H1 (cell line): ENCODE data around the gene ARHGAP26. TPM values are rescaled to one million over a fixed set of nuclear protein-coding genes. Genes with fewer than 3 reads are reported as not detected.

Experiments
- CTCF ChIA-PET: fragments of 300-600 bp; sonication (Branson Sonifier 250); formaldehyde crosslinking; loops from one replicate; lab custom pipeline; 2021; ENCODE audit not compliant: partially characterized antibody; lab: Charles Lee
- POLR2A ChIA-PET: fragments of 300-600 bp; sonication (Branson Sonifier 250); formaldehyde crosslinking; loops from one replicate; lab custom pipeline; 2021; ENCODE audit warnings: inconsistent platforms; ENCODE audit not compliant: partially characterized antibody; lab: Charles Lee
- DNase-seq, 2 experiments: peaks; one replicate each; pipeline versions ENCODE4 v3.0.0 to v3.0.0-alpha.2; 2010 to 2022; ENCODE audit warnings: low spot score in 2 of 2, low read depth in 1 of 2, mixed read lengths in 1 of 2
- FAIRE-seq: peaks from 2 replicates; lab custom pipeline; 2011; peaks lifted over from hg19 to GRCh38; lab: Jason Lieb, UNC
- H2AFZ ChIP-seq: 2 replicates; pipeline ENCODE4 v1.8.1; 2012; ENCODE audit warnings: low read length, inconsistent platforms
- H2AK5ac ChIP-seq: 2 replicates; pipeline ENCODE4 v1.6.1; 2013; ENCODE audit warnings: low read depth, low read length
- H2BK120ac ChIP-seq: replicated peaks from 2 replicates; pipeline ENCODE3; 2013; ENCODE audit warnings: low read depth, low read length, inconsistent platforms
- H2BK12ac ChIP-seq: 2 replicates; pipeline ENCODE4 v1.6.1; 2013; ENCODE audit warnings: low read depth, low read length
- H2BK15ac ChIP-seq: 2 replicates; pipeline ENCODE4 v1.6.1; 2013; ENCODE audit warnings: low read length
- H2BK20ac ChIP-seq: 2 replicates; pipeline ENCODE4 v1.6.1; 2013; ENCODE audit warnings: low read length
- H2BK5ac ChIP-seq: 2 replicates; pipeline ENCODE4 v1.6.1; 2013; ENCODE audit warnings: low read depth, low read length
- H3K14ac ChIP-seq: 2 replicates; pipeline ENCODE4 v1.6.1; 2013; ENCODE audit warnings: inconsistent platforms; ENCODE audit not compliant: insufficient read length
- H3K18ac ChIP-seq: 2 replicates; pipeline ENCODE4 v1.6.1; 2013; ENCODE audit warnings: low read length; ENCODE audit errors: extremely low read depth
- H3K23ac ChIP-seq: 2 replicates; pipeline ENCODE4 v1.6.1; 2013; ENCODE audit warnings: inconsistent platforms; ENCODE audit not compliant: insufficient read length
- H3K23me2 ChIP-seq: 2 replicates; pipeline ENCODE4 v1.6.1; 2013; ENCODE audit warnings: low read depth, low read length
- H3K27ac ChIP-seq: 2 replicates; pipeline ENCODE4 v1.6.1; 2011; ENCODE audit warnings: low read depth, low read length, inconsistent platforms
- H3K27me3 ChIP-seq, 4 experiments: replicated peaks in 1 of 4; 1 replicate in 1 of 4; 2 replicates in 3 of 4; pipeline versions ENCODE4 v1.6.1 to v1.8.1; 2011 to 2013; ENCODE audit warnings: low read length in 3 of 4, mild to moderate bottlenecking in 3 of 4, inconsistent platforms in 2 of 4, mixed read lengths in 2 of 4, moderate library complexity in 1 of 4; ENCODE audit not compliant: control insufficient read depth in 3 of 4, insufficient read depth in 3 of 4; ENCODE audit errors: extremely low read depth in 1 of 4
- H3K36me3 ChIP-seq, 4 experiments: 2 replicates each; pipeline versions ENCODE4 v1.6.1 to v1.8.1; 2011 to 2013; ENCODE audit warnings: mild to moderate bottlenecking in 4 of 4, low read length in 3 of 4, moderate library complexity in 2 of 4, control low read depth in 1 of 4, inconsistent platforms in 1 of 4; ENCODE audit not compliant: insufficient read depth in 4 of 4, control insufficient read depth in 2 of 4
- H3K4ac ChIP-seq: replicated peaks from 2 replicates; pipeline ENCODE3; 2013; ENCODE audit warnings: low read length, low read depth, mixed read lengths, inconsistent platforms; ENCODE audit not compliant: insufficient read length
- H3K4me1 ChIP-seq, 4 experiments: replicated peaks in 1 of 4; 1 replicate in 1 of 4; 2 replicates in 3 of 4; pipeline versions ENCODE4 v1.6.1 to v1.8.1; 2011 to 2013; ENCODE audit warnings: low read length in 3 of 4, inconsistent platforms in 2 of 4, mixed read lengths in 1 of 4; ENCODE audit not compliant: insufficient read depth in 4 of 4, control insufficient read depth in 3 of 4
- H3K4me2 ChIP-seq, 2 experiments: 2 replicates each; pipeline versions ENCODE4 v1.6.1 to v1.8.1; 2011 to 2013; ENCODE audit warnings: low read depth in 2 of 2, low read length in 2 of 2, control low read depth in 1 of 2, inconsistent platforms in 1 of 2, mild to moderate bottlenecking in 1 of 2; ENCODE audit not compliant: insufficient read depth in 1 of 2
- H3K4me3 ChIP-seq, 4 experiments: fragments of 200-600, 300-600 bp in 1 of 4; sonication (generic), shearing (Covaris generic), sonication (Bioruptor Twin) in 1 of 4; 2 replicates each; pipeline versions ENCODE4 v1.5.1 to v1.8.1; 2011 to 2016; ENCODE audit warnings: low read length in 4 of 4, low read depth in 3 of 4, control low read depth in 2 of 4, inconsistent platforms in 2 of 4, mild to moderate bottlenecking in 2 of 4, mixed read lengths in 1 of 4, moderate library complexity in 1 of 4; ENCODE audit not compliant: insufficient read depth in 2 of 4; ENCODE audit errors: extremely low read depth in 1 of 4
- H3K56ac ChIP-seq: replicated peaks from 2 replicates; pipeline ENCODE3; 2013; ENCODE audit warnings: low read depth, mild to moderate bottlenecking, mixed read lengths, low read length, inconsistent platforms; ENCODE audit not compliant: insufficient read length
- H3K79me1 ChIP-seq: 2 replicates; pipeline ENCODE4 v1.6.1; 2013; ENCODE audit warnings: low read depth, low read length, control low read depth
- H3K79me2 ChIP-seq, 2 experiments: 2 replicates each; pipeline versions ENCODE4 v1.6.1 to v1.8.1; 2012 to 2013; ENCODE audit warnings: low read length in 2 of 2, mild to moderate bottlenecking in 2 of 2, inconsistent platforms in 1 of 2; ENCODE audit not compliant: insufficient read depth in 2 of 2, control insufficient read depth in 1 of 2
- H3K9ac ChIP-seq, 4 experiments: replicated peaks in 1 of 4; 1 replicate in 1 of 4; 2 replicates in 3 of 4; pipeline versions ENCODE4 v1.6.1 to v1.8.1; 2011 to 2013; ENCODE audit warnings: low read depth in 3 of 4, low read length in 3 of 4, control low read depth in 2 of 4, mild to moderate bottlenecking in 2 of 4, moderate library complexity in 2 of 4, inconsistent platforms in 1 of 4; ENCODE audit errors: extremely low read depth in 1 of 4
- H3K9me3 ChIP-seq, 2 experiments: 2 replicates each; pipeline versions ENCODE4 v1.6.1 to v1.8.1; 2012 to 2013; ENCODE audit warnings: mild to moderate bottlenecking in 2 of 2, moderate library complexity in 2 of 2, control low read depth in 1 of 2, inconsistent platforms in 1 of 2, low read depth in 1 of 2, low read length in 1 of 2, mixed read lengths in 1 of 2; ENCODE audit not compliant: insufficient read depth in 2 of 2
- H4K20me1 ChIP-seq, 2 experiments: replicated peaks in 1 of 2; 2 replicates each; pipeline versions ENCODE3 to v1.8.1; 2011 to 2013; ENCODE audit warnings: inconsistent platforms in 2 of 2, low read length in 2 of 2, mild to moderate bottlenecking in 1 of 2; ENCODE audit not compliant: insufficient read depth in 2 of 2, control insufficient read depth in 1 of 2
- H4K5ac ChIP-seq: 2 replicates; pipeline ENCODE4 v1.6.1; 2013; ENCODE audit warnings: low read length, low read depth, mixed read lengths, inconsistent platforms; ENCODE audit not compliant: insufficient read length
- H4K8ac ChIP-seq: 2 replicates; pipeline ENCODE4 v1.8.0; 2013; ENCODE audit warnings: mild to moderate bottlenecking, moderate library complexity, low read length, inconsistent platforms; ENCODE audit not compliant: insufficient read depth; ENCODE audit errors: extremely low read depth
- H4K91ac ChIP-seq: replicated peaks from 2 replicates; pipeline ENCODE3; 2013; ENCODE audit warnings: low read length, mixed read lengths, inconsistent platforms; ENCODE audit not compliant: insufficient read length
- CHD2 ChIP-seq: IDR thresholded peaks from 2 replicates; pipeline ENCODE4 v1.6.1; 2012; ENCODE audit warnings: low read length, improper control_type of control experiment
- GABPA ChIP-seq: IDR thresholded peaks from 2 replicates; pipeline ENCODE4 v1.6.1; 2011; ENCODE audit warnings: mild to moderate bottlenecking, low read length, moderate library complexity, borderline replicate concordance; ENCODE audit not compliant: insufficient read depth
- WGBS, 2 experiments: shearing (Covaris generic) in 1 of 2; methylation state at CpG; one replicate each; pipeline versions ENCODE4 v1.1.6 to v1.1.7; 2013 to 2015; ENCODE audit warnings: low lambda C conversion rate in 2 of 2, mixed read lengths in 2 of 2, inconsistent platforms in 1 of 2, low coverage in 1 of 2, missing lambda C conversion rate in 1 of 2; ENCODE audit not compliant: insufficient replicate concordance in 2 of 2, insufficient coverage in 1 of 2, insufficient read length in 1 of 2; ENCODE audit errors: extremely low coverage in 1 of 2, missing lambda C conversion rate in 1 of 2; 5-methylcytosine and 5-hydroxymethylcytosine counted together
- polyA plus RNA-seq, 7 experiments: library from polyadenylated mRNA; depleted of rRNA in 3 of 7; stranded (reverse) in 5 of 7; unstranded in 2 of 7; fragments of >200 nt in 5 of 7; fragments of 200-250 nt in 2 of 7; gene quantifications; 1 replicate in 5 of 7; 2 replicates in 1 of 7; 4 replicates in 1 of 7; pipeline versions ENCODE4 v1.2.1 to v1.2.3, GENCODE V29; 2011 to 2013; ENCODE audit warnings: missing spikeins in 2 of 7, mixed read lengths in 2 of 7
- total RNA-seq: library from RNA; stranded (reverse); fragmentation: NEBNext Ultra II Directional; extraction: Animal tissue kit (Norgen Biotek cat#: 25700); gene quantifications from 2 replicates; pipeline ENCODE4 v1.2.1, GENCODE V29; 2021

ARHGAP26 gene
- total and polyA plus RNA-seq, 2 of the 8 experiments (the other 6 are each of a cell fraction or from before 2014, with no cell fraction given) = 7.1 to 24.8 TPM

DNA sequence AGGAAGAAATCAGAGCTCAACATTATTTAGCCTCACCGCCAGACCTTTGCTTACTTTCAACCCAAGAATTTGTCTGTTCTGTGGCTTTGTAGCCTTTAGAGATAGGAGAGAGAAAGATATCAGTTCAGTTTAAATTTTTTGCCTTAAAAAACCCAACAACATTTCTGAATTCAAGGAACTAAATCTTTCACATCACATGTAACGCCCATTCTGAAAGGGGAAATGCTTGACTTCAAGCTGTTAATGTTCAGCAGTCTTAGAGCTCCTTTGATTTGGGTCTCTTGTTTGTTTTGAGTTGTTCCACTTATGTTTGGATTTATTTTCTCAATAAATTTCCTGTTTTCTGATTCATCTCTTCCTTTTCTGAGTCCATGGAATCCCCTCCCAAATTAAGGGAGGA, 294.5 kb downstream of the ARHGAP26 start:
- Histone ChIP-seq H2BK12ac (no peak overlapping the region), H4K20me1 (no peaks in the 10 kb centered on the region), H3K4me1 (peaks cover 0 to 4% (median 1%) of the 10 kb centered on the region in 4 experiments; a peak in 3 of 7 replicates), H3K23ac (no peak overlapping the region), H4K5ac (no peak overlapping the region), H3K79me2 (no peaks in the 10 kb centered on the region), H3K36me3 (peaks cover 0 to 4% (median under 1%) of the 10 kb centered on the region in 4 experiments; a peak in 3 of 8 replicates), H3K27me3 (no peaks in the 10 kb centered on the region), H3K23me2 (no peaks in the 10 kb centered on the region), H3K14ac (no peak overlapping the region), H2BK120ac (no peak overlapping the region), H3K18ac (no peak overlapping the region), H2AK5ac (no peak overlapping the region), H3K9me3 (no peaks in the 10 kb centered on the region), H3K56ac (no peak overlapping the region), H3K4me2 (no peak overlapping the region), H2BK20ac (no peak overlapping the region), H3K27ac (no peak overlapping the region), H4K91ac (no peak overlapping the region), H4K8ac (no peak overlapping the region), H3K4ac (no peak overlapping the region), H3K9ac (no peak overlapping the region), H3K4me3 (no peak overlapping the region), H2AFZ (no peak overlapping the region), H3K79me1 (no peaks in the 10 kb centered on the region; the same call in 1 of the 2 replicates), H2BK15ac (no peak overlapping the region), H2BK5ac (no peak overlapping the region)
- ChIA-PET CTCF (interaction anchor here (0.6 to 1.3 kb wide), 4 partner anchors 11 to 841 kb away, joined by 3 read pairs; no protein-coding TSS in a partner anchor), POLR2A (interaction anchor here (0.5 to 0.9 kb wide), 2 partner anchors 14 to 299 kb away, joined by 3 read pairs; no protein-coding TSS in a partner anchor)
- 90% methylated on average over 2 of the region's 2 CpGs; no CpG with 5 or more reads in 1 of the 2 experiments for WGBS, 2 experiments
- TF ChIP-seq GABPA = no peak
- TF ChIP-seq CHD2 = no peak
- FAIRE-seq (no peak), DNase-seq (no peak)
